Right renal cortex interstitium (tissue), 3 donors: Measurements from ENCODE around the gene OCA2. TPM values are rescaled to one million over a fixed set of nuclear protein-coding genes. Genes with fewer than 3 reads are reported as not detected.

Experiments
- DNase-seq, 3 donors: peaks; one replicate each; pipeline ENCODE4 v3.0.0-alpha.2; 2013; ENCODE audit warnings: low read depth in 3 of 3, low spot score in 2 of 3
- polyA plus RNA-seq, 3 donors: library from polyadenylated mRNA; unstranded; fragments of 120-200 nt; gene quantifications; one replicate each; pipeline ENCODE4 v1.2.1, GENCODE V29; 2013; ENCODE audit not compliant: insufficient read length in 3 of 3

The OCA2 gene
- polyA plus RNA-seq, 3 donors, result 6.1 to 10.8 (median 8.7) TPM

- DNase-seq, result no peak
These were observed 213.9 kb downstream of the OCA2 start for GRCh38 chr15:27885201-27885600.

- DNase-seq, result no peak
These were observed 214.4 kb downstream of the OCA2 start for GRCh38 chr15:27884726-27885125.

GRCh38 chr15:27878841-27879240 lies 220.3 kb downstream of the OCA2 start:
- no peak for DNase-seq

- no peak for DNase-seq
These were observed 225.3 kb downstream of the OCA2 start for GRCh38 chr15:27873828-27874227.

GRCh38 chr15:27873039-27873438 lies 226.1 kb downstream of the OCA2 start:
- no peak for DNase-seq

- DNase-seq, result no peak
These were observed 226.8 kb downstream of the OCA2 start for GRCh38 chr15:27872355-27872754.

- DNase-seq, result no peak
These were observed 227.2 kb downstream of the OCA2 start for GRCh38 chr15:27871902-27872260.

- no peak for DNase-seq
These were observed 227.8 kb downstream of the OCA2 start for GRCh38 chr15:27871078-27871901.

- no peak for DNase-seq
These were observed 228.8 kb downstream of the OCA2 start for GRCh38 chr15:27870320-27870719.

- DNase-seq, result no peak
These were observed 229.3 kb downstream of the OCA2 start for GRCh38 chr15:27869697-27870281.

GRCh38 chr15:27868828-27869404 lies 230.2 kb downstream of the OCA2 start:
- no peak for DNase-seq

- DNase-seq, result no peak
These were observed 231.3 kb downstream of the OCA2 start for GRCh38 chr15:27867861-27868260.

GRCh38 chr15:27866505-27867165 lies 232.5 kb downstream of the OCA2 start:
- DNase-seq, result no peak

GRCh38 chr15:27865926-27866325 lies 233.2 kb downstream of the OCA2 start:
- DNase-seq, result no peak

- DNase-seq, result no peak
These were observed 233.7 kb downstream of the OCA2 start for GRCh38 chr15:27865323-27865922.

- no peak for DNase-seq
These were observed 234.4 kb downstream of the OCA2 start for GRCh38 chr15:27864719-27865118.

- no peak for DNase-seq
These were observed 235.0 kb downstream of the OCA2 start for GRCh38 chr15:27864086-27864485.

GRCh38 chr15:27863000-27863399 lies 236.1 kb downstream of the OCA2 start:
- no peak for DNase-seq

- no peak for DNase-seq
These were observed 237.9 kb downstream of the OCA2 start for GRCh38 chr15:27861171-27861570.

- DNase-seq, result no peak
These were observed 244.0 kb downstream of the OCA2 start for GRCh38 chr15:27855137-27855536.

- no peak for DNase-seq
These were observed 244.5 kb downstream of the OCA2 start for GRCh38 chr15:27854601-27855000.
